Natural killer cell (primary cell): ENCODE measurements around the gene CNTNAP4. TPM values are rescaled to one million over a fixed set of nuclear protein-coding genes. Genes with fewer than 3 reads are reported as not detected.

Experiments used
- ATAC-seq, 3 donors: fragments of 150-1000 bp in 2 of 3; fragments of 200-7000 bp in 1 of 3; cut with Tn5 transposase; 1 replicate in 1 of 3; 2 replicates in 2 of 3; pipeline ENCODE4 v1.10.0; 2021; ENCODE audit warnings: mild to moderate bottlenecking in 2 of 3, moderate library complexity in 2 of 3
- DNase-seq, 2 donors: peaks; one replicate each; pipeline versions ENCODE4 v3.0.0 to v3.0.0-alpha.2; 2013 to 2021; ENCODE audit warnings: mixed read lengths in 1 of 2
- H3K27ac ChIP-seq: one replicate; pipeline ENCODE4 v1.5.1; 2013; ENCODE audit warnings: mild to moderate bottlenecking, low read length
- H3K27me3 ChIP-seq: one replicate; pipeline ENCODE4 v1.6.1; 2013; ENCODE audit warnings: low read length; ENCODE audit not compliant: control insufficient read depth, insufficient read depth
- H3K36me3 ChIP-seq: one replicate; pipeline ENCODE4 v1.6.1; 2013; ENCODE audit warnings: low read length; ENCODE audit not compliant: control insufficient read depth, insufficient read depth
- H3K4me1 ChIP-seq: one replicate; pipeline ENCODE4 v1.6.1; 2013; ENCODE audit warnings: low read length; ENCODE audit not compliant: control insufficient read depth, insufficient read depth
- H3K4me3 ChIP-seq: one replicate; pipeline ENCODE4 v1.5.1; 2013; ENCODE audit warnings: low read length
- H3K9me3 ChIP-seq: one replicate; pipeline ENCODE4 v1.6.1; 2013; ENCODE audit warnings: low read length; ENCODE audit not compliant: control insufficient read depth, insufficient read depth
- H3K27ac Mint-ChIP-seq, 2 donors: one replicate each; pipeline ENCODE4 v1.8.0; 2022; ENCODE audit warnings: mild to moderate bottlenecking in 2 of 2, mixed read lengths in 2 of 2, moderate library complexity in 1 of 2
- H3K27me3 Mint-ChIP-seq, 2 donors: one replicate each; pipeline ENCODE4 v1.8.0; 2022; ENCODE audit warnings: low read depth in 2 of 2, mixed read lengths in 2 of 2
- H3K36me3 Mint-ChIP-seq: one replicate; pipeline ENCODE4 v1.8.0; 2022; ENCODE audit warnings: mixed read lengths
- H3K4me1 Mint-ChIP-seq, 2 donors: one replicate each; pipeline ENCODE4 v1.8.0; 2022; ENCODE audit warnings: mixed read lengths in 2 of 2
- H3K4me3 Mint-ChIP-seq: one replicate; pipeline ENCODE4 v1.8.0; 2022; ENCODE audit warnings: mild to moderate bottlenecking, moderate library complexity, mixed read lengths
- H3K9me3 Mint-ChIP-seq, 2 donors: one replicate each; pipeline ENCODE4 v1.8.0; 2022; ENCODE audit warnings: mixed read lengths in 2 of 2
- CTCF ChIP-seq: fragments of 200-600 bp; IDR thresholded peaks from one replicate; pipeline ENCODE4 v1.8.0; 2022; ENCODE audit warnings: antibody characterized with exemption
- WGBS: methylation state at CpG from one replicate; pipeline ENCODE4 v1.1.7; 2013; ENCODE audit warnings: missing lambda C conversion rate; ENCODE audit not compliant: insufficient coverage; 5-methylcytosine and 5-hydroxymethylcytosine counted together
- intact Hi-C: fragments of 100-400 bp; cut with micrococcal nuclease; formaldehyde crosslinking; loops from one replicate; pipeline ENCODE4 v1.14.2; 2022
- total RNA-seq, 4 donors: library from RNA; stranded (reverse); fragments of 120-200 nt in 1 of 4; gene quantifications; one replicate each; pipeline versions ENCODE4 v1.2.3 to v1.2.4, GENCODE V29; 2013 to 2022

The CNTNAP4 gene
- total RNA-seq, 3 donors from 2014 or later (not counting 1 experiment from before 2014, with no cell fraction given): not detected

- no peaks in the 10 kb centered on the region for H3K4me1 ChIP-seq
- H3K27me3 ChIP-seq: no peaks in the 10 kb centered on the region
- WGBS: 71% methylated on average over 3 of the region's 3 CpGs
- no peak overlapping the region for H3K27ac Mint-ChIP-seq
- ATAC-seq (no peak), DNase-seq (no peak)
- TF ChIP-seq CTCF: no peak
- no peaks in the 10 kb centered on the region for H3K36me3 ChIP-seq
- no peaks in the 10 kb centered on the region for H3K9me3 ChIP-seq
- H3K27ac ChIP-seq: no peak overlapping the region
- H3K9me3 Mint-ChIP-seq: peaks cover 9 to 11% of the 10 kb centered on the region in 2 donors
- no peaks in the 10 kb centered on the region for H3K36me3 Mint-ChIP-seq
- intact Hi-C loops: no loop called here
- no peaks in the 10 kb centered on the region for H3K4me1 Mint-ChIP-seq
- no peaks in the 10 kb centered on the region for H3K27me3 Mint-ChIP-seq
- H3K4me3 Mint-ChIP-seq: no peak overlapping the region
- H3K4me3 ChIP-seq: no peak overlapping the region
Observed at GRCh38 chr16:76335180-76335974, 58.2 kb downstream of the CNTNAP4 start.

GRCh38 chr16:76336112-76336511 is 58.9 kb downstream of the CNTNAP4 start:
- TF ChIP-seq CTCF: no peak
- peaks cover 11 to 13% of the 10 kb centered on the region in 2 donors for H3K9me3 Mint-ChIP-seq
- no peak overlapping the region for H3K4me3 Mint-ChIP-seq
- no peak overlapping the region for H3K4me3 ChIP-seq
- no peaks in the 10 kb centered on the region for H3K9me3 ChIP-seq
- no peaks in the 10 kb centered on the region for H3K4me1 Mint-ChIP-seq
- no peaks in the 10 kb centered on the region for H3K27me3 ChIP-seq
- 33% methylated on average over 1 of the region's 1 CpG for WGBS
- no peaks in the 10 kb centered on the region for H3K36me3 Mint-ChIP-seq
- H3K27ac ChIP-seq: no peak overlapping the region
- no peak for DNase-seq
- no peak for ATAC-seq
- H3K27ac Mint-ChIP-seq: no peak overlapping the region
- no peaks in the 10 kb centered on the region for H3K36me3 ChIP-seq
- no peaks in the 10 kb centered on the region for H3K27me3 Mint-ChIP-seq
- intact Hi-C loops: no loop called here
- no peaks in the 10 kb centered on the region for H3K4me1 ChIP-seq

- Mint-ChIP-seq H3K27me3 (no peaks in the 10 kb centered on the region), H3K27ac (no peak overlapping the region), H3K9me3 (peaks cover 11 to 13% of the 10 kb centered on the region in 2 donors), H3K4me1 (no peaks in the 10 kb centered on the region), H3K36me3 (no peaks in the 10 kb centered on the region), H3K4me3 (no peak overlapping the region)
- ATAC-seq (no peak), DNase-seq (no peak)
- H3K27ac ChIP-seq: no peak overlapping the region
- no peak for TF ChIP-seq CTCF
- H3K9me3 ChIP-seq: no peaks in the 10 kb centered on the region
- no peaks in the 10 kb centered on the region for H3K27me3 ChIP-seq
- intact Hi-C loops: no loop called here
- H3K4me1 ChIP-seq: no peaks in the 10 kb centered on the region
- H3K4me3 ChIP-seq: no peak overlapping the region
- no peaks in the 10 kb centered on the region for H3K36me3 ChIP-seq
Observed at GRCh38 chr16:76338472-76338871, 61.3 kb downstream of the CNTNAP4 start.

GRCh38 chr16:76343769-76344168 is 66.6 kb downstream of the CNTNAP4 start:
- ATAC-seq (no peak), DNase-seq (no peak)
- Histone ChIP-seq H3K4me1 (no peaks in the 10 kb centered on the region), H3K9me3 (no peaks in the 10 kb centered on the region), H3K27ac (no peak overlapping the region), H3K27me3 (no peaks in the 10 kb centered on the region), H3K36me3 (no peaks in the 10 kb centered on the region), H3K4me3 (no peak overlapping the region)
- TF ChIP-seq CTCF: no peak
- WGBS: 50% methylated on average over 1 of the region's 3 CpGs
- Mint-ChIP-seq H3K4me3 (no peak overlapping the region), H3K4me1 (no peaks in the 10 kb centered on the region), H3K27me3 (no peaks in the 10 kb centered on the region), H3K36me3 (no peaks in the 10 kb centered on the region), H3K27ac (no peak overlapping the region), H3K9me3 (peaks cover 3 to 8% of the 10 kb centered on the region in 2 donors)
- intact Hi-C loops: no loop called here
